SJCRH30 (cell line): Measurements from ENCODE around the gene RPTOR. TPM values are rescaled to one million over a fixed set of nuclear protein-coding genes. Genes with fewer than 3 reads are reported as not detected.
"Not testable (repeated sequence)": the region's sequence is repeated elsewhere in the genome, so short reads cannot be mapped to it uniquely, and the experiment has no call there.

Experiments used
- DNase-seq, 2 experiments: peaks; one replicate each; pipeline ENCODE4 v3.0.0-alpha.2; 2015 to 2020
- H3K27ac ChIP-seq: fragments of 250-450 bp; sonication (Bioruptor Pico); 2 replicates; pipeline ENCODE4 v1.5.1; 2020; ENCODE audit warnings: mild to moderate bottlenecking, moderate library complexity
- H3K27me3 ChIP-seq: fragments of 250-450 bp; sonication (Bioruptor Pico); 2 replicates; pipeline ENCODE4 v1.5.1; 2020; ENCODE audit warnings: mild to moderate bottlenecking, moderate library complexity
- H3K36me3 ChIP-seq: fragments of 250-450 bp; sonication (Bioruptor Pico); 2 replicates; pipeline ENCODE4 v1.5.1; 2020; ENCODE audit warnings: mild to moderate bottlenecking, moderate library complexity
- H3K4me1 ChIP-seq: fragments of 250-450 bp; sonication (Bioruptor Pico); 2 replicates; pipeline ENCODE4 v1.5.1; 2020; ENCODE audit warnings: mild to moderate bottlenecking, moderate library complexity
- H3K4me3 ChIP-seq: fragments of 250-450 bp; sonication (Bioruptor Pico); 2 replicates; pipeline ENCODE4 v1.5.1; 2020; ENCODE audit warnings: mild to moderate bottlenecking, moderate library complexity
- H3K9me3 ChIP-seq: fragments of 250-450 bp; sonication (Bioruptor Pico); replicated peaks from 2 replicates; pipeline ENCODE4 v1.5.1; 2020; ENCODE audit warnings: mild to moderate bottlenecking, moderate library complexity
- total RNA-seq: library from RNA; depleted of rRNA; stranded (reverse); fragments of >200 nt; shearing (Covaris generic); gene quantifications from 2 replicates; pipeline ENCODE4 v1.2.3, GENCODE V29; 2014

Gene RPTOR
- total RNA-seq, 1 experiment from 2014 or later, result 43.6 TPM

DNA sequence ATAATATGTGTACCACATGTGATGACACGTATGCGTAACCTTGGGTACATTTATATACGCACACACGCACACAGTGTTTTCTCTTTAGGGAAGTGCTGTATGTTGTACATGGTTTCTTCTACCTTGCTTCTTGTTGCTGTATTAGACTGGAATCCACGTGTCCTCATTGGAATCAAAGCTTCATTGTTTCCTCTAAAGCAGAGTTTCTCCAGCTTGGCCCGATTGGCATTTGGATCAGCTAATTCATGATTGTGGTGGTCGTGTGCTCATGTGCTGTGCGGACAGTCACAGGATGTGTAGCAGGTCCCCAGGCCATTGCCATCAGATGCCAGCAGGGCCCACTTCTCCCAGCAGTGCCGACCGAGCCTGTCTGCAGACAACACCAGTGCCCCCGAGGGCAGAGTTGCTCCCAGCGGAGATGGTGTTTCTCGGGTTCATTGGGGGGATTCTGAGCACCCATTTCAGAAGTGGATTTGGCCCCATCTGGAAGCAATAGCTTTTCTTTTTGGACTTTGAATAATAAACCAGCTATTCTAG, 148.4 kb downstream of the RPTOR start:
- no peak overlapping the region for H3K27ac ChIP-seq
- no peaks in the 10 kb centered on the region for H3K27me3 ChIP-seq

DNA sequence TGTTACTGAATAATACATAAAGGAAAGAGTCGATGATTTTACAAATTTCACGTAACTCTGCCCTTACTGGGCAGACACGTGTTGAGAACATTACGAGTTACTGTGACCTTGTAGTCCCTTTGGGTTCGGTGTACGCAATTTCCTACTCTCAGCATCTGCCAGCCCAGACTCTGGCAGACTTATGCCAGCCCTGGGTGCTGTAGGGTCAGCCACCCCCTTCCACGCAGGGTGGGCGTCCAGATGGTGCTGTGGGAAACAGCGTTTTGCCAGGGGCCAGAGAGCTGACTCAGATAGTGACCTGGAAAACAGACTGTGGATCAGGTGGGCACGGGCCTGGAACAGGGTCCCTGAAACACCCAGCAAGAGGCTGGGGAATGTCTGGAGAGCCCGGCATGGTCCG, 148.9 kb downstream of the RPTOR start:
- Histone ChIP-seq H3K27me3 (no peaks in the 10 kb centered on the region), H3K4me3 (no peak overlapping the region), H3K4me1 (peaks cover 33% of the 10 kb centered on the region), H3K36me3 (no peaks in the 10 kb centered on the region), H3K27ac (no peak overlapping the region), H3K9me3 (no peaks in the 10 kb centered on the region)
- no peak for DNase-seq

More for the DNA sequence above, 148.4 kb downstream of the RPTOR start:
- H3K9me3 ChIP-seq, result no peaks in the 10 kb centered on the region
- no peaks in the 10 kb centered on the region for H3K36me3 ChIP-seq
- no peak overlapping the region for H3K4me3 ChIP-seq
- H3K4me1 ChIP-seq, result peaks cover 33% of the 10 kb centered on the region
- no peak for DNase-seq

DNA sequence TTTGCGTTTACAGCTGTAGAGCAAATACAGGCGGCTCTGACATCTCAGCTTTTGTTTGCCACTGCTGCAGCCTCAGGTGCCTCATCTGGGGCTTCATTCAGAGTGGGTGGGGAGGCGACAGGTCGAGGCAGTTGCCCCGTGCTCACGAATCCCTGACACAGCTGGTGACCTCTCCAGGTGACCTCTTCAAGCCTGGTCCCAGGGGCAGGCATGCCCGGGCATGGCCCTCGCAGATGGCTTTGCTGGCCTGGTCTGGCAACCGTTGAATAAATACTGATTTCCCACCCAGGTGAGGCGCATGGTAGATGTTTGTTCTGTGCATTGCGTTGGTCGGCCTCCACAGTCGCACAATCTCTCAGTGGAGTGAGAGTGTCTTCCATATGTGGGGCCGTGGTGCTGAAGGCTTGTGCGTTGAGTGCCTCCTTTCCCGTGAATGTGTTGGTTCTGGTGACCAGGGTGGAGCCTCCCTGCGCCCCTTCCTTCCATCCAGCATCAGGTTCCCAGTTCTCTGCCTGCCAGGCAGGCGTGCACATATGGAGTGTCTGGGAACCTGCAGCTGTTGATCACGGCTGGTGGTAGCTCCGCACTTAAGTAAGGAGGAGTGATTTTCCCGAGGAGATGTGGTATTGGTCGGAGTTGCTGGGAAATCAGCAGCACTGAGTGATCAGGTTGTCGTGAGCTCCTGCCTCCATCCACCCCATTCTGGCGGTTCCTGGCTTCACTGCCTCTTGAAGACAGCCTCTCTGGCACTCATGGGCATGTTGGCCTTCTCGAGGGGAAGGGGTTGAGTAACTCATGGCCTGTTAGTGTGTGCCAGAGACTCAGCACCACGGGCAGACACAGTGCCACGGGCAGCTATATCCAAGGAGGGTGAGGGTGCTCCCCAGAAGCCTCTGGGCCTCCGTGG, 149.7 kb downstream of the RPTOR start:
- Histone ChIP-seq H3K4me3 (no peak overlapping the region), H3K27ac (no peak overlapping the region)

DNA sequence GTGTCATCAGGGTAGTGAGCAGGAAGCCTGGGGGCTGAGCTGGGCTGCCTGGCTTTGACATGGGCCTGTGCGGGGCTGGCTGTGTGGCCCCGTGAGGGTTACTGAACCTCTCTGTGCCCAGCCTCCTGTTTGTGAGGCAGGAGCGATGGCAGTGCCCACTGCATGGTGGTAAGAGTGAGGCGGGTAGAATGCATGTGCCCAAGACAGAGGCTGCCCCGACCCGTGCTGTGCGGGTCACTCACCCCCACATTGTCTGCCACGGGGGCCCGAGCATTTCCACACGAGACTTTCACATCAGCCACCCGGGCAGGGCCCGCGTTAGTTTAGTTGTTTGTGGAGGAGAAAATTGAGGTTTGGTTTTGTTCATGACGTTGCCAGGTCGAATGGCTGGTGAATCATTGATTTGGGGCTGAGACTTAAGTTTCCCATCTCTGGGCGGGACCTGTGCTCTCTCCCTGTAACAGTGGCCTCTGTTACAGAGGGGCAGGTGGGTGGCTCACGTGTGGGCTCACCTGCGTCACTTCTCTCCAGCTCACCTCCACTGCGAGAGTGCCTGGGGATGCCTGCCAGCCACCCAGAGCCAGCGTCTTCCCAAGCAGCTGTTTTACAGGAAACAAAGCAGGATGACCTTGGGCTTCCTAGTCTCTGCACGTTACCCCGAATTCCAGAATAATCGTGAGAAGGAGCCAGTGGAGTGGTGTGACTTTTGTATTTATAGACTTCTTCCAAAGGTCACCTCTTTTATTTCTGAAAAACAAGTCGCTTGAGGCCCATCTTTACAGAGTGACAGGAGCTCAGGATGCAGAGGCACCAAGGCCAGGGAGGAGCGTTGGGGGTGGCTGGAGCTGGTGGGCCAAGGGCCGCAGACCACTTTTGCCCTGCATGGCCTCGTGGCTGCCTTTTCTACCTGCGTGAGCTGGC, 150.6 kb downstream of the RPTOR start:
- DNase-seq, result no peak
- Histone ChIP-seq H3K27me3 (no peaks in the 10 kb centered on the region), H3K4me3 (no peak overlapping the region), H3K4me1 (peaks cover 23% of the 10 kb centered on the region), H3K36me3 (no peaks in the 10 kb centered on the region), H3K27ac (no peak overlapping the region), H3K9me3 (no peaks in the 10 kb centered on the region)

More for the DNA sequence above, 149.7 kb downstream of the RPTOR start:
- Histone ChIP-seq H3K4me1 (peaks cover 29% of the 10 kb centered on the region), H3K27me3 (no peaks in the 10 kb centered on the region), H3K9me3 (no peaks in the 10 kb centered on the region), H3K36me3 (no peaks in the 10 kb centered on the region)
- DNase-seq, result peak; percentile 52 to 72

DNA sequence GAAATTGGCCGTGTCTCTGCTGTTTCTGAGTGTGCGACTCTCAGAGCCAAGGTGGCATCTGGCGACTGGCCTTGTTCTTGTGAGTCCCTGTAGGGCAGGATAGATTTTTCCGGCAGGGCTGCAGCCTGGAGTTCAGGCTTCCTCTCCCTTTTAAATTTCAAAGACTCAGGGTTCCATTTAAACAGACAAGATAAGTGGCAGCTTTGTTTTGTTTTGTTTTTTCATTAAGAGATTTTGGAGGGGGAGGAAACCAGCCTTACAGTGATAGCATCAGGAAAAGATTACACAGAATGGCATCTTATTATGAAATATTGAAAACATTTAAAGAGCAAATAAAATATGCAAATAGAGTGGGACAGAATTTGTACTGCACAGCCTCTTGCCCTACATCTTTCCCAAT, 151.3 kb downstream of the RPTOR start:
- peaks cover 21% of the 10 kb centered on the region for H3K4me1 ChIP-seq

DNA sequence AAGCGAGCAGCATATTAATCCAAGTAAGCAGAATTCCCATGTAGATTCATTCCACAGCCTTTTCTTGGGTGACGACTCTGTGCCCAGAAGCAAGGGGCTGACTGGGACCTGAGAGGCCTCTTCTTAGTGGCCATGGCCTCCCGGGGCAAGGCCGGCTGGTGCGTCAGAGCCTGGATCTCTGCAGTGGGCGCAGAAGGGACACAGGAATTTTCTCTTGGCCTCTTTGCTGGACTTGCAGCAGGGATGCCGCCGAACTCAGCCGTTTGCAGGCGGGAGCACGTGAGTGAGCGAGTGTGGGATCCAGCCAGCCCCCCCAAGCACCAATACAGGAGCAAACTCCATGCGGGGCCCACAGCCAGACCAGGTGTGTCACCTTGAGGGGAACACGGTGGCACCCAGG, 151.8 kb downstream of the RPTOR start:
- H3K4me1 ChIP-seq, result peaks cover 21% of the 10 kb centered on the region
- H3K36me3 ChIP-seq, result no peaks in the 10 kb centered on the region
- no peak for DNase-seq

More for the DNA sequence above, 151.3 kb downstream of the RPTOR start:
- DNase-seq, result no peak
- no peaks in the 10 kb centered on the region for H3K9me3 ChIP-seq
- no peak overlapping the region for H3K27ac ChIP-seq
- H3K27me3 ChIP-seq, result no peaks in the 10 kb centered on the region
- no peak overlapping the region for H3K4me3 ChIP-seq
- H3K36me3 ChIP-seq, result no peaks in the 10 kb centered on the region

DNA sequence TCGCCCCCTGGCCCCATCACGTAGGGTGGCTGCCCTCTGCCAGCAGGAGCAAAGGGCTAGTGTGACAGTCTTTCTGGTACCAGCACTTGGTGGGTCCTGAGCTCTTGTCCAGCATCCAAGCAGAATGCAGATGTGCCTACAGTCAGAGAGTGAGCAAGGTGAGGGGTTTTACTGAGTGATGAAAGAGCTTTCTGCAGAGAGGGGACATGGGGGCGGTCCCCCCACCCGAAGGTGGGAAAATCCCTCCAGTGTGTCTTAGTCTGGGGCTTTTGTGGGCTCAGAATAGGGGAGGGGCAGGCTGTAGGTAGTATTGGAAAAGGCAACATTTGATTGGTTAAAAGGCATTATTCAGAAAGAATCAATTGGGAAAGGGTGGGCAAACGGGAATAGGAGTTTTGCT, 152.3 kb downstream of the RPTOR start:
- H3K9me3 ChIP-seq, result no peaks in the 10 kb centered on the region
- H3K4me3 ChIP-seq, result no peak overlapping the region
- no peaks in the 10 kb centered on the region for H3K27me3 ChIP-seq
- no peaks in the 10 kb centered on the region for H3K36me3 ChIP-seq
- H3K27ac ChIP-seq, result no peak overlapping the region
- no peak for DNase-seq
- H3K4me1 ChIP-seq, result peaks cover 21% of the 10 kb centered on the region

More for the DNA sequence above, 151.8 kb downstream of the RPTOR start:
- Histone ChIP-seq H3K4me3 (no peak overlapping the region), H3K27ac (no peak overlapping the region), H3K27me3 (no peaks in the 10 kb centered on the region), H3K9me3 (no peaks in the 10 kb centered on the region)

DNA sequence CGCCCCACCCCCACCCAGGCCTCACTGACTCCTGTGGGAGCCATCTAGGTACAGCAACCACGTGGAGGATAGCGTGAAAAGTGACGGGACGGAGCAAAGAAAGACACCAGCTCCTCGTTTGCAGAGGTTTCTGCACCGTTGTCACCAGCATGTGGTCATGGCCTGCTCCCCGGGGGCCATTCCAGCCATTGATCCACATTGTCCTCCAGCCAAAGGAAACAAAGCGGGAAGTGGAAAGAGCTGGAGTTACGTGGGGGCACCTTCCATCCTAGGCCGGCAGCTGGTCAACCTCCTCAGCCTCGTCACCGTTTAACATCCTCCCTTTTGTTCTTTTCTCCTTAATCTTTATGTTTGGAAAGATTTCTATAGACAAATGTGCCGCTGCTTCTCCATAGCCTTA, 153.7 kb downstream of the RPTOR start:
- Histone ChIP-seq H3K27me3 (no peaks in the 10 kb centered on the region), H3K27ac (no peak overlapping the region), H3K4me1 (peaks cover 21% of the 10 kb centered on the region), H3K4me3 (no peak overlapping the region), H3K36me3 (no peaks in the 10 kb centered on the region), H3K9me3 (no peaks in the 10 kb centered on the region)
- DNase-seq, result no peak

DNA sequence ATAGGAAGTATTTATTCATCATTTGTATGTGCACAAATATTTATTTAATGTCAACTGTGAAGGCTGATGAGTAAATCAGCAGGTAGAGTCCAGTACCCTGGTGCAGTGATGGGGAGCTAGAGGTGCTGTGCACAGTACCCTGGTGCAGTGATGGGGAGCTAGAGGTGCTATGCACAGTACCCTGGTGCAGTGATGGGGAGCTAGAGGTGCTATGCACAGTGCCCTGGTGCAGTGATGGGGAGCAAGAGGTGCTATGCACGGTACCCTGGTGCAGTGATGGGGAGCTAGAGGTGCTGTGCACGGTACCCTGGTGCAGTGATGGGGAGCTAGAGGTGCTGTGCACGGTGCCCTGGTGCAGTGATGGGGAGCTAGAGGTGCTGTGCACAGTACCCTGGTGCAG, 154.6 kb downstream of the RPTOR start:
- not testable (repeated sequence) for H3K9me3 ChIP-seq, H3K27me3 ChIP-seq, H3K4me3 ChIP-seq, DNase-seq, H3K36me3 ChIP-seq, H3K27ac ChIP-seq
- H3K4me1 ChIP-seq, result peaks cover 16% of the 10 kb centered on the region

DNA sequence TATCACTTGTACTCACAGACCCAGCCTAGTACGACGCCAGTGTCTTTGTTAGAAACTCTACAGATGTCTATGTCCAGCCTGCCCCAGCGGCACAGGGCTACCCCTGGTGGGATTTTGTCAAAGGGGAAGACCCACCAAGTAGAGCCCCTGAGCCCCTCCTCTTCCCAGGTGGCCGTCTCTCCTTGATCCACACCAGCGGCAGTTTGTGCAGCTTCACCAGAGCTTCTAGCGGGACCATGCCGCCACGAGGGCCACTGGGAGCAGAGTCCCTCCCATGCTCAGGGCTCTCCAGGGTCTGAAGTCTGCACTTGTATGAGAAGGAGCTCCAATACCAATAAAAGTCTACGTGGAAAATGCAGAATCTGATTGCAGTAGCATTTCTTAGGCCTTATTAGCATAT, 157.1 kb downstream of the RPTOR start:
- H3K27me3 ChIP-seq, result no peaks in the 10 kb centered on the region
- no peak overlapping the region for H3K4me3 ChIP-seq
- no peak for DNase-seq
- no peaks in the 10 kb centered on the region for H3K9me3 ChIP-seq
- H3K27ac ChIP-seq, result no peak overlapping the region
- H3K36me3 ChIP-seq, result no peaks in the 10 kb centered on the region
- H3K4me1 ChIP-seq, result peaks cover 10% of the 10 kb centered on the region

DNA sequence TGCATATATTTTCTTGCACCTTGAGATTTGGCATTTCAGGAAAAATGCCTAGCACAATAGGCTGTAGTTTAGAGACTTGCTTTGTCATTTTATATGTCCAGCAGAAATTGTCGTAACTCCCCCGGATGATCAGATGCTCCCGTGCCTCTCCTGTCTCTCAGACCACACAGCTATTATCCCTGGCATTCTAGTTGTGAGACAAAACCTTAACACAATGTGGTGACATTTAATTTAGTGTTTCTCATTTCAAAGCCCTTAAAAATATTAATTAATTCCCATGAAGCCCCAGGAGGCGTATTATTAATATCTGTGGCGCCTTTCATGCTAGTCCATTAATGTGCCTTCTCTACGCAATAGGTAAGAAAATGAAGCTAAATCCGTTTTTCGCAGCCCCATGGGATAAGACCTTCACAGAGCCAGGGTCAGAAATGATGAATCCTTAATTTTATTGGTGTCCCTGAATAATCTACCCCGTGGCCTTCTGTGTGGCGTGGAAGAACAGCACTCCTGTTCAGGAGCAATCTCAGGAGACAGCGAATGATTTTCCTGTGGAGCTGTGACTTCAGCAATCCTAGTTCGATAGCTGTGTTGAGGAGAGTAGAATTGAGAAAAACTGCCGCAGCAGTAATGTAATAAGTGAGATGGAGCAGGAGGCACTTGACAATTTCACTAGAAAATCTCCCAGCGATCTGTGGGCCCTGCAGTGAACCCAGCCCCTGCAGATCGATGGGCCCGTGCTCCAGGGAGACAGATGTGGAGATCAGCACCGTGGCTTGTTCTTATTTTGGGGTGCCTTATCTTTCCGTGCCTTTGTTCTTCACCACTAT, 157.9 kb downstream of the RPTOR start:
- Histone ChIP-seq H3K36me3 (no peaks in the 10 kb centered on the region), H3K9me3 (no peaks in the 10 kb centered on the region)

DNA sequence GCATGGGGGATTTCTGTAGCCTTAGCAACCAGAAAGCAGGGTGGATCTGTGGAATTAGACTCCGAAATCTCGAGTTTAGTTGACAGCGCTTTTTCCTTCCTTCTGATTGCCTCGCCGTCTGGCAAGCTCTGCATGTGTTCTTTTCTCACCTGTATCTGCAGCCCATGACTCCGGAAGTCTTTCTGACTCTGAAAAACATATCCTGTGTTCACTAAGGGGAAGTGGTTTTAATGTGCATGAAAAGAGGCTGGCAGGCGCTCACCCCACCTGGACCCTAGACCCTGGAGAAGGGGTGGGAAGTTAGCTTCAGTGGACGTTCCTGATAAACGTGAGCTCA, 158.5 kb downstream of the RPTOR start:
- H3K27me3 ChIP-seq, result no peaks in the 10 kb centered on the region
- peaks cover 5% of the 10 kb centered on the region for H3K36me3 ChIP-seq
- no peak overlapping the region for H3K4me3 ChIP-seq
- DNase-seq, result no peak
- H3K27ac ChIP-seq, result no peak overlapping the region
- H3K9me3 ChIP-seq, result no peaks in the 10 kb centered on the region
- peaks cover 10% of the 10 kb centered on the region for H3K4me1 ChIP-seq

More for the DNA sequence above, 157.9 kb downstream of the RPTOR start:
- no peaks in the 10 kb centered on the region for H3K27me3 ChIP-seq
- H3K4me3 ChIP-seq, result no peak overlapping the region
- peaks cover 10% of the 10 kb centered on the region for H3K4me1 ChIP-seq
- H3K27ac ChIP-seq, result no peak overlapping the region
- DNase-seq, result no peak

DNA sequence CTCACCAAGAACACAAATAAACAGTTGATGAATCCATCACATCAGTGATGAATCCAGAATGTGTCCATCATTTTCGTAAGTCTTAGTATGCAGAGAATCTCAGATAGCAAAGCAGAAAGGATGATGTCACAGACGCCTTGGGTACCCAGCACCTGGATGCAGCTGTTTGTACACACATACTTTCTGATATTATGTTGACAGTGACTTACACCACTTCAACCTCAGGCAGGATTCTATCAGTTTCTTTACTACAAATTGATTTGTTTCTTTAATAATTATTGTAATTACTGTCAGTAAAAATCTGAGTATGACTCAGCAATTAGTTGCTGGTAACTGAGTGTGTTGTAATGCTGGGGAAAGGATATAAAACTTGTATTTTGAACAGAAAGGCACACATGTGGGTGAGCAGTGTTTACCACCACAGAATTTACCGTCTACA, 159.8 kb downstream of the RPTOR start:
- Histone ChIP-seq H3K4me1 (peaks cover 10% of the 10 kb centered on the region), H3K27ac (no peak overlapping the region), H3K36me3 (peaks cover 7% of the 10 kb centered on the region), H3K9me3 (no peaks in the 10 kb centered on the region), H3K4me3 (no peak overlapping the region), H3K27me3 (no peaks in the 10 kb centered on the region)
- DNase-seq, result no peak

DNA sequence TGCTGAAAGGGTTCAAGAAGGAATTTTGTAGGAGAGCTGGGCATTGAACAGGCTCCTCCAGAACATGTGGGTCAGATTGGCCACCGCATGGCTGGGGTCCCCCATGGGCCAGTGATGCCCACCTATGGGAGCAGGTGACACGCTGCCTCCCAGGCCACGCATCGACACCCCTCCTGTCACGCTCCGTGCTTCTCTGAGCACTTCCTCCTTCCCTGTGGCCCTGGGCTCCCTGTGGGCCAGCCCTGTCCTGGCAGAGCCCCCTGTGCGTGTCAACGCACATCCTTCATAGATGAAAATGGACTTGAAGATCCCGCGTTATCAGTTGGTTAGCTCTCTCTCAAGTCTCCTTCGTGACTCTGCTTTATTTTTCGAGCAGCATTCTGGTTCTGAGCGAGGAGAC, 160.3 kb downstream of the RPTOR start:
- H3K27me3 ChIP-seq, result no peaks in the 10 kb centered on the region
- no peak overlapping the region for H3K4me3 ChIP-seq
- peaks cover 10% of the 10 kb centered on the region for H3K4me1 ChIP-seq
- H3K27ac ChIP-seq, result no peak overlapping the region
- H3K36me3 ChIP-seq, result peaks cover 9% of the 10 kb centered on the region
- DNase-seq, result no peak
- no peaks in the 10 kb centered on the region for H3K9me3 ChIP-seq
